Effector memory CD4-positive, alpha-beta T cell (primary cell): ENCODE results near the gene LOXL1.

ENCODE experiments used
- DNase-seq, 3 donors: peaks; one replicate each; pipeline ENCODE4 v3.0.0-alpha.2; 2020
- H3K27ac ChIP-seq: 2 replicates; pipeline ENCODE4 v1.7.0; 2013; ENCODE audit warnings: mild to moderate bottlenecking, low read length, moderate library complexity; ENCODE audit not compliant: insufficient read depth, poor library complexity, severe bottlenecking
- H3K27me3 ChIP-seq: replicated peaks from 2 replicates; pipeline ENCODE4 v1.7.0; 2013; ENCODE audit warnings: mild to moderate bottlenecking, low read length; ENCODE audit not compliant: insufficient read depth, control insufficient read depth, poor library complexity, severe bottlenecking
- H3K36me3 ChIP-seq: 2 replicates; pipeline ENCODE4 v1.7.0; 2013; ENCODE audit warnings: mild to moderate bottlenecking, low read length, moderate library complexity; ENCODE audit not compliant: control insufficient read depth, insufficient read depth
- H3K4me1 ChIP-seq: 2 replicates; pipeline ENCODE4 v1.7.0; 2013; ENCODE audit warnings: low read length, mild to moderate bottlenecking; ENCODE audit not compliant: control insufficient read depth, insufficient read depth, poor library complexity, severe bottlenecking
- H3K4me3 ChIP-seq: 2 replicates; pipeline ENCODE4 v1.7.0; 2013; ENCODE audit warnings: low read length, low read depth, mild to moderate bottlenecking; ENCODE audit not compliant: insufficient read depth, poor library complexity, severe bottlenecking
- H3K9me3 ChIP-seq: 2 replicates; pipeline ENCODE4 v1.7.0; 2013; ENCODE audit warnings: mild to moderate bottlenecking, low read length, moderate library complexity; ENCODE audit not compliant: control insufficient read depth

The LOXL1 gene

DNA sequence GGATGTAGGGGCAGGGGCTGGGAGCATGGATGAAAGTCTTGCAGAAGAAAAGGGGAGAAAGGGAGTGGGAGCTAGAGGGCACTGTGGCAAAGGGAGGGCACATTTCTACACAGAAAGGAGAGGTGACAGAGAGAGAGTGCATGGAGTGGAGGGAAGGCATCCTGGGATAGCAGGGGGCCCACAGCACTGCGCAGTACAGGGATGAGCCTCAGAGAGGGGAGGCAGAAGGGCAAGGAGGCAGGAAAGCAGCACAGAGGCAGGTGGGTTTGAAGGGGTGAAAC, 60.5 kb downstream of the LOXL1 start:
- Histone ChIP-seq H3K27me3 (no peaks in the 10 kb centered on the region), H3K9me3 (no peaks in the 10 kb centered on the region), H3K36me3 (peaks cover 3% of the 10 kb centered on the region), H3K27ac (no peak overlapping the region), H3K4me3 (no peak overlapping the region), H3K4me1 (peaks cover 5% of the 10 kb centered on the region)
- DNase-seq, result no peak

GRCh38 chr15:73987250-73987649, 61.0 kb downstream of the LOXL1 start:
- Histone ChIP-seq H3K9me3 (no peaks in the 10 kb centered on the region), H3K36me3 (peaks cover 3% of the 10 kb centered on the region), H3K27ac (no peak overlapping the region), H3K4me3 (no peak overlapping the region), H3K4me1 (peaks cover 6% of the 10 kb centered on the region), H3K27me3 (no peaks in the 10 kb centered on the region)
- DNase-seq, result no peak

GRCh38 chr15:73987681-73988444, 61.6 kb downstream of the LOXL1 start:
- Histone ChIP-seq H3K27me3 (no peaks in the 10 kb centered on the region), H3K27ac (no peak overlapping the region), H3K4me1 (peaks cover 11% of the 10 kb centered on the region), H3K4me3 (no peak overlapping the region), H3K36me3 (peaks cover 3% of the 10 kb centered on the region), H3K9me3 (no peaks in the 10 kb centered on the region)
- DNase-seq, result no peak

- no peak for DNase-seq
- peaks cover 3% of the 10 kb centered on the region for H3K36me3 ChIP-seq
- H3K27ac ChIP-seq, result no peak overlapping the region
- no peaks in the 10 kb centered on the region for H3K9me3 ChIP-seq
- H3K4me1 ChIP-seq, result peaks cover 16% of the 10 kb centered on the region
- H3K27me3 ChIP-seq, result no peaks in the 10 kb centered on the region
- no peak overlapping the region for H3K4me3 ChIP-seq
Measured at GRCh38 chr15:73988445-73988969, 62.2 kb downstream of the LOXL1 start.

GRCh38 chr15:73989001-73989798, 62.9 kb downstream of the LOXL1 start:
- Histone ChIP-seq H3K27ac (no peak overlapping the region), H3K4me1 (peaks cover 23% of the 10 kb centered on the region), H3K4me3 (no peak overlapping the region), H3K9me3 (no peaks in the 10 kb centered on the region), H3K27me3 (no peaks in the 10 kb centered on the region), H3K36me3 (peaks cover 3% of the 10 kb centered on the region)
- no peak for DNase-seq

DNA sequence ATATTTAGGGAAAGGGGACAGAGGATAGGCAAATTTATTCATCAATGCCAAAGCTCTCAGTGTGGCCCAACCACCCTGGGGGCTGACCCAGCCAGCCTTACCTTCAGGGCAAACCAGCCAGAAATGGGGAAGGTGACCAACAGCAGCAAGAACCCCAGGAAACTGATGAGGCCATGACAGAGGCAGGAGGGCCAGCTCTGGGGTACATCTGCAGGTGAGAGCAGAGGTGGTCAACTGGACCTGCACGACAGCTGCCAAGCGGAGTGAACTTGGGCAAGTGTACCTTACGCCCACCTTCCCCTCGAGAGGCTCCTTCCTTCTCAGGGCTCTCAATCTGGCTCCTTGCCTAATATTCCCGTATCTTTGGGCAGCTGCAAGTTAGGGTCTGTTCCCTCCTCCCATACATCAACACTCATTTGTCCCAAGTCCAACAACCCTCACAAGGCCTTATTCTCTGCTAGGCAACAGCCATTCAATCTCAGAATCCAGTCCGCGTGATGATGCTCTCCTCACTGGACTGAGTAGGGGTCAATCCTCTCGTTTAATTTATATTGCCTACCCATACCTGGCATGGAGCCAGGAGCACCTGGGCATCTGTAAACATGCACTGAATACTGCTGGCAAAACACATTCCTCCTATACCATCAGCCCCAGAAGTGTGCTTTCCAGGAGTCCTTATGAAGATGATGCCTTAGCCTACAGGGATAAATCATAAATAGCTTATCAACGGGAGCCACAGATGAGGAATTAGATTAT, 64.2 kb downstream of the LOXL1 start:
- H3K27ac ChIP-seq, result no peak overlapping the region
- no peaks in the 10 kb centered on the region for H3K9me3 ChIP-seq
- no peak overlapping the region for H3K4me3 ChIP-seq
- peaks cover 24% of the 10 kb centered on the region for H3K4me1 ChIP-seq
- H3K36me3 ChIP-seq, result peaks cover 3% of the 10 kb centered on the region
- DNase-seq, result no peak
- no peaks in the 10 kb centered on the region for H3K27me3 ChIP-seq

DNA sequence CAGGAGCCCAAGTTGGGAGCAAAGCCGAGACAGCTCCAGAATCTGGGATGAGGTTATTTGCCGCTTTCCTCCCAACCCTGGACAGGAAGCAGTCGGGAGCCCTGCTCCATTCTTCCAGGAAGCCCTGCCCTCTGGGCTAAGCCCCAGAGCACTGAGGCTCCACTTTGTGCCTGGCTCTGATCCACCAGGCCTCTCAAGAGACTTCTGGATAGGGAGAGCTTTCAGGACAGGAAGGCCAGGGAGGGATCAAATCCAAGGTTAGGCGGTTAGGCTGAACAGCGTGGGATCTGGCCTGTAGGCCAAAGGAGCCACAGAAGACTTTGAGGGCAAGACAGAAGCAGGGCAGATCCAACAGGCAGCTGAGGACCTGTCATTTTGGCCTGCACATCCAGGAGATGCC, 65.0 kb downstream of the LOXL1 start:
- Histone ChIP-seq H3K36me3 (peaks cover 3% of the 10 kb centered on the region), H3K4me3 (peak overlapping the region; percentile 75), H3K27ac (peak overlapping the region; percentile 70), H3K27me3 (no peaks in the 10 kb centered on the region), H3K4me1 (peaks cover 29% of the 10 kb centered on the region), H3K9me3 (no peaks in the 10 kb centered on the region)
- no peak for DNase-seq

DNA sequence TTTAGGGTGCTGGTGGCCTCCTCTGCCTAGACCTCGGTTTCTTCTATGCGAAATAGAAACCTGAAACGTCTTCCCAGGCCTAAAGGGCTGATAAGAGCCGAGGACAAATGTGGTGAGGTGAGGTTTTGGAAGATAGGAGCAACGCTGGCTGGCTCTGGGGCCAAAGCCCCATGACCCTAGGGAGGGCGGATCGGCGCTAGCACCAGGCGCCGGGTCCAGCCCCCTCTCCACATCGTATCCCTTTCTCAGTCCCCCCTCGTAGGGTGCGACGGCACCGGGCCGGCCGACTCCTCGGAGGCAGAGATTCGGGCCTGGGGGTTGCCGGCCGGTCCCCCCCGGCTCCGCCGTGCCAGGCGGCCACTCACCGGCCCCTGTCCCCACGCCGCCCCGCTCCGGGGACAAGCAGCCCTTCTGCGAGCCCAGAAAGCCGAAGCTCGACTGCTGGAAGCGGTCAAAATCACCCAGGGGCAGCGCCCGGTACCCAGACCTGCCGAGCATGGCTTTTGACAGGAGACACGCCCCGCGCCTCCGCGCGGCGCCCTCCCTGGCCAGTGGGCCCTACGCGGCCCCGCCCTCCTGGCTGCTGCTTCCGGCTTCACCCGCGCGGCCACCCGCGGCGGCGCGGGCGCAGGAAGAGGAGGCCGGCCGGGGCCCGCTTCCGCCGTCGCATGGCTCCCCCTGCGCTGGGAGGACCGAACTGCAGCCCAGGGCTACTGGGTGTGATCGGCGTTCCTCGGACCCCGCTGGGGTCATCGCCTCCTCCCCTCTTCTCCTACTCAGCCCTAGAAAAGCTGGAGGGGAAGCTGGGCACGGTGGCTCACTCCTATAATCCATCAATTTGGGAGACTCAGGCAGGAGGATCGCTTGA, 65.7 kb downstream of the LOXL1 start, which contains the start of gene STOML1:
TSS of gene STOML1 (minus strand) at position 570 of the 868 bp plus-strand sequence. CDS start at position 498, 72 bp downstream.
- Histone ChIP-seq H3K4me1 (peaks cover 36% of the 10 kb centered on the region), H3K27me3 (no peaks in the 10 kb centered on the region), H3K9me3 (no peaks in the 10 kb centered on the region), H3K36me3 (peaks cover 3% of the 10 kb centered on the region), H3K4me3 (peak within 1 kb of the TSS; percentile 75), H3K27ac (peak within 1 kb of the TSS; percentile 70)
- peak; percentile 81 to 88 (median 87) for DNase-seq

- H3K36me3 ChIP-seq, result peaks cover 3% of the 10 kb centered on the region
- H3K4me3 ChIP-seq, result peak overlapping the region; percentile 40
- no peaks in the 10 kb centered on the region for H3K27me3 ChIP-seq
- H3K4me1 ChIP-seq, result peaks cover 37% of the 10 kb centered on the region
- peak overlapping the region; percentile 42 for H3K27ac ChIP-seq
- DNase-seq, result no peak
- no peaks in the 10 kb centered on the region for H3K9me3 ChIP-seq
Measured at GRCh38 chr15:73992594-73992898, 66.3 kb downstream of the LOXL1 start.
